K562 (cell line): ENCODE measurements around the gene AHI1.

ENCODE experiments used
- NFIC ChIP-seq: fragments of 450-650 bp; IDR thresholded peaks from 2 replicates; pipeline ENCODE4 v1.6.1; 2017; ENCODE audit warnings: mild to moderate bottlenecking, inconsistent platforms
- POLR2A ChIP-seq: fragments of 450-650 bp; conservative IDR thresholded peaks from 2 replicates; pipeline ENCODE4 v1.6.1; 2016
- TF ChIP-seq, protein P1 (sequence below), 3 experiments: IDR thresholded peaks in 2 of 3; conservative IDR thresholded peaks in 1 of 3; 2 replicates each; pipeline ENCODE4 v1.5.1; 2011 to 2012; ENCODE audit warnings: low read length in 3 of 3, mild to moderate bottlenecking in 3 of 3, control low read depth in 2 of 3, improper control_type of control experiment in 1 of 3, inconsistent platforms in 1 of 3, low read depth in 1 of 3, mixed read lengths in 1 of 3, moderate library complexity in 1 of 3; ENCODE audit not compliant: insufficient read depth in 2 of 3

DNA sequence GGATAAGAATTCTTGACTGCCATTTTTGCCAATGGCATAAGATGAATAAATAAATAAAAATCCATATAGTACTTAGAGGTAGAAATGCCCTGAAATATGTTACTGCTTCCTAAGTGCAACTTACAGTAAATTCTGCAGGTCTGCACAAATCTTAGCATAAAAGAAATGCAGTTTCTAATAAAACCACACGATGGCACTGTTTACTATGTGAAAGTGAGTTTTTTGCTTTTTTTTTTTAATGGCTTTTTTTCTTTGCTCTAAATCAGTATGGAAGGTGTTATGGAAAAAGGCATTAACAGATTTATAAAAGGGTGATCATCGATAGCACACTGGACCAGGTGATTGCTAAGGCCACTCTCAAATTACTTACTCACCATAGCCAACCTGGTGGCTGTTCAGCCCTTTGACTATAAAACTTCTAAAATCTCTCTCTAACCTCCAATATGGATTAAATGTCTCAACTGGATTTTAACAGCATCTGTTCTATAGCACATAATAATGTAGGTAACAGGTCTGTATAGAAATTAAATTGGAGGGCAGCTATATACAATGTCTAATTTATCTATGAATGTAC, 45.8 kb downstream of the AHI1 start:
- no peak for TF ChIP-seq NFIC
- TF ChIP-seq POLR2A, result no peak
- TF ChIP-seq, protein P1, sequence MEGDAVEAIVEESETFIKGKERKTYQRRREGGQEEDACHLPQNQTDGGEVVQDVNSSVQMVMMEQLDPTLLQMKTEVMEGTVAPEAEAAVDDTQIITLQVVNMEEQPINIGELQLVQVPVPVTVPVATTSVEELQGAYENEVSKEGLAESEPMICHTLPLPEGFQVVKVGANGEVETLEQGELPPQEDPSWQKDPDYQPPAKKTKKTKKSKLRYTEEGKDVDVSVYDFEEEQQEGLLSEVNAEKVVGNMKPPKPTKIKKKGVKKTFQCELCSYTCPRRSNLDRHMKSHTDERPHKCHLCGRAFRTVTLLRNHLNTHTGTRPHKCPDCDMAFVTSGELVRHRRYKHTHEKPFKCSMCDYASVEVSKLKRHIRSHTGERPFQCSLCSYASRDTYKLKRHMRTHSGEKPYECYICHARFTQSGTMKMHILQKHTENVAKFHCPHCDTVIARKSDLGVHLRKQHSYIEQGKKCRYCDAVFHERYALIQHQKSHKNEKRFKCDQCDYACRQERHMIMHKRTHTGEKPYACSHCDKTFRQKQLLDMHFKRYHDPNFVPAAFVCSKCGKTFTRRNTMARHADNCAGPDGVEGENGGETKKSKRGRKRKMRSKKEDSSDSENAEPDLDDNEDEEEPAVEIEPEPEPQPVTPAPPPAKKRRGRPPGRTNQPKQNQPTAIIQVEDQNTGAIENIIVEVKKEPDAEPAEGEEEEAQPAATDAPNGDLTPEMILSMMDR (IDR thresholded peaks at IDR 0.05 in 2 of 3, conservative IDR thresholded peaks at IDR 0.05 in 1 of 3; ENCODE audit: insufficient read depth in 2 of 3, low read depth in 1 of 3, low read length in 3 of 3), result peak; percentile 55 to 81 (median 62); a peak in 5 of 6 replicates
